ENCODE results near the gene MTFR2. TPM values are rescaled to one million over a fixed set of nuclear protein-coding genes. Genes with fewer than 3 reads are reported as not detected.

MTFR2 gene
- 6.2 and 11.1 TPM in 2 replicates for polyA plus RNA-seq (2014; cell fraction: cytosol; rRNA removed)
- 10.3 and 15.7 TPM in 2 replicates for polyA plus RNA-seq (2014; cell fraction: nucleus; rRNA removed)

- DNase-seq (ENCODE audit: low spot score) = peak; percentile 99
Observed at GRCh38 chr6:136249811-136250685, at the start of gene MTFR2. MTFR2 (minus strand) TSS chr6:136250311; CDS start chr6:136249099, 1,212 bp downstream.

DNA sequence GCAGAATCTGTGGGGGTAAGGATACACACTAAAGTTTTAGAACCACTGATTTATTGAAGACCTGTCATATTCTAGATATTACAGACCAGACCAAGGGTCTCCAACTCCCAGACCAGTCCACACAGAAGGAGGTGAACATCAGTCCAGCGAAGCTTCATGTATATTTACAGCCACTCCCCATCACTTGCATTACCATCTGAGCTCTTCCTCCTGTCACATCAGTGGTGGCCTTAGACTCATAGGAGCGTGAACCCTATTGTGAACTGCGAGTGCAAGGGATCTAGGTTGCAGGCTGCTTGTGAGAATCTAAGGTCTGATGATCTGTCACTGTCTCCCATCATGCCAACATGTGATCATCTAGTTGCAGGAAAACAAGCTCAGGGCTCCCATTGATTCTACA is 44.5 kb upstream of the MTFR2 start:
- DNase-seq (ENCODE audit: low spot score) = no peak

- DNase-seq (ENCODE audit: low spot score) = peak; percentile 77
Observed at GRCh38 chr6:136290410-136291010, 40.4 kb upstream of the MTFR2 start.

- peak; percentile 99 for DNase-seq (ENCODE audit: low spot score)
Observed at GRCh38 chr6:136289579-136290409, 39.7 kb upstream of the MTFR2 start, which contains the start of gene BCLAF1. BCLAF1 (minus strand) TSS chr6:136289846; CDS start chr6:136279866, 9,980 bp downstream.

- DNase-seq (ENCODE audit: low spot score) = peak; percentile 94
Observed at GRCh38 chr6:136289327-136289578, 39.1 kb upstream of the MTFR2 start.

DNA sequence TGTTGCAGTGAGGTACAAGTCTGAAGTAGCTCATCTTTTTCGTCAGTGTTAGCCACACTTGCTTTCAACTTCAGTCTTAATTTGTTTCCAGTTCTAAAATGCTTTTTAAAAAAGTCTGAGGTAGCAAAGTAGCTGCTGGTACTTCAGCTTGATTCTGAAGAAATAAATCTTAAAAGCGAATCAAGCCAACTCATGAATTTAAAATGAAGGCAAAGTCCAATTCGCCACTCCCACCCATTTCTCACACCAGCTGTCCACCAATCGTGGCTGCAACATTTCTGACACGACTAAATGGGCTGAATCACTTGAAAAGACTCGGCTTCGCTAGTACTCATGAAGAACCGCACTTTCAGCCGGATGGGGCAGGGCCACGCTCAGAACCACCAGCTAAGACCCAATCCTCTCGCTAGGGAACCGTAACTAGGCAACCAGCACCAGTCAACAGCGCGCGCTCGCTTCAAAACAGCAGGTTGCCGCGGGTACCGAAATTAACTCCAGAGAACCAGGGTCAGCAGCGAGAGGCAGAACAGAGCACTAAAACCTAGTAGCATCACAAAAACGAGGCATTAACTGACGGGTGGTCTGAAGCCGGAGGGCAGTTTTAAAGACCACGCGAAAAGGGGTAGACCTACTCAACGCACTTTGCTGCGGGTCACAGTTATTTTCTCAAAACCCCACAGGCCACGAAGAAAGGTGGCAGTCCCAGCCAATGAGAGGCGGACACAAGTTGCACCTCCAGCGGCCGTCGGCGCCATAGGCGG is 38.6 kb upstream of the MTFR2 start:
- DNase-seq (ENCODE audit: low spot score) = no peak

DNA sequence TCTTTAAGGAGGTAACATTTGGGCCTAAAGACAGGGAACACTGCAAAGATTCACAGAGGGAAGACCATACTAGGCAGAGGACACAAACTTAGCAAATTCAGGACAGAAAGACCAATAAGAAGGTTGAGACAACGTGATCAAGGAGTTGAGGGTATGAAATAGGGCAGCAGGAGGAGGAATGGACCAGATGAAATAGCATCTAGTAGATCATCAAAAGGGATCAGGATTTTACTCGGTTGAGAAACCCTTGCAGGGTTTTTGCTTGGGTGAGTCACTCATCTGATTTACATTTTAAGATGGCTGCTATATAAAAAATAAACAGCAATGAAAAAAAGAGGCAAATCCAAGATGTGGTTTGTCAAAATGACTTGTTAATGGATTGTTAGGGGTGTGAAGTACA is 34.8 kb upstream of the MTFR2 start:
- no peak for DNase-seq (ENCODE audit: low spot score)

GRCh38 chr6:136282906-136283305 is 32.8 kb upstream of the MTFR2 start:
- no peak for DNase-seq (ENCODE audit: low spot score)

GRCh38 chr6:136280032-136280609 is 30.0 kb upstream of the MTFR2 start:
- no peak for DNase-seq (ENCODE audit: low spot score)

DNA sequence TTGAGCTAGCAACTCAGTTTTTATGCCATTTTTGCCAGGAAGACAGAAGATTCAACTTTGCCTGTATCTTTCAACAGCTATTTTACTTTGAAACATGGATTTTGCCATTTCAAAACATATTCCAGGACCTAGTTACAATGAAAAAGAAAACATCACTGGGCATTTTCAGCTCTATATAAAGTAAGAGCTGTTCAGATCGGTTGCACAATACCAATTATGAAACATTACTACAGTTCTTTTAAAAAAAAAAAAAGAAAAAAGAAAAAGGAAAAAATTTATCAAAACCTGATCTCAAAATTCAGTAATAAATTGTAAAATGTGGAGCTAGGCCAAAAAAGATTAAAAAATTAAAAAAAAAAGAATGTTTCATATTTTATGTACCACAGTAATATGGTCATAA is 24.0 kb upstream of the MTFR2 start:
- DNase-seq (ENCODE audit: low spot score) = no peak

DNA sequence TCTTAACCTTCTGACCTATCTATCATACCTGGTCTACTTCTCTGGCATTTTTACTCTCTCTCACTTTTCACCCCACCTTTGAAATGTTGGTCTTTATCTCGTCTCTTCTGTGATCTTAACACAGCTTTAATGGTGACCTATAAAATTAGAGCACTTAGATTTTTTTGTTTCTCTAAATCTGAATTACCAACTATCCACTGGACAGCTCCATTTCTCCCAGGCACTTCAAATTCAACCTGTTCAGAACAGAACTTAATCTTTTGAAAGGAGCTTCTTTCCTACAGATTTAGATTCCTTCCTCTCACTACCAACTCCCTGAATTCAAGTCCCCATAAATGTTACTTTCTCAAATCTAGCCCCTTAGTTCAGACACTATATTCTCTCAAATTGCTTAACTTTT is 15.0 kb upstream of the MTFR2 start:
- no peak for DNase-seq (ENCODE audit: low spot score)

- DNase-seq (ENCODE audit: low spot score) = no peak
Observed at GRCh38 chr6:136262940-136263339, 12.8 kb upstream of the MTFR2 start.

GRCh38 chr6:136254851-136255466 is 4.8 kb upstream of the MTFR2 start:
- DNase-seq (ENCODE audit: low spot score) = no peak

DNA sequence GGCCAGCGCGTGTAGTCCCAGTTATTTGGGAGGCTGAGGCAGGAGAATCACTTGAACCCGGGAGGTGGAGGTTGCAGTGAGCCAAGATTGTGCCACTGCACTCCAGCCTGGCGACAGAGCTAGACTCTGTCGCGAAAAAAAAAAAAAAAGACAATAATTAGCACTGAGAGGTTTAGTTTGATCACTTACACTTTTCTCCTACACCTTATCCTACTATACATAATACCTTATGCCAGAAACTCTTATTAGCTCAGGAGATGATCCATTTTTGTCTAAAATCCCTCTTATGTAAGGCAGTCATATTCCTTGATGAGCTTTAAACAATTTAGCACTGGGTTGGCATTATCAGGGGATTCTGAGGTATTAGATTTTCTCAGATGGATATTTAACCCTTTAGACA is 3.6 kb upstream of the MTFR2 start:
- DNase-seq (ENCODE audit: low spot score) = no peak

- no peak for DNase-seq (ENCODE audit: low spot score)
Observed at GRCh38 chr6:136252441-136252840, 2.3 kb upstream of the MTFR2 start.

DNA sequence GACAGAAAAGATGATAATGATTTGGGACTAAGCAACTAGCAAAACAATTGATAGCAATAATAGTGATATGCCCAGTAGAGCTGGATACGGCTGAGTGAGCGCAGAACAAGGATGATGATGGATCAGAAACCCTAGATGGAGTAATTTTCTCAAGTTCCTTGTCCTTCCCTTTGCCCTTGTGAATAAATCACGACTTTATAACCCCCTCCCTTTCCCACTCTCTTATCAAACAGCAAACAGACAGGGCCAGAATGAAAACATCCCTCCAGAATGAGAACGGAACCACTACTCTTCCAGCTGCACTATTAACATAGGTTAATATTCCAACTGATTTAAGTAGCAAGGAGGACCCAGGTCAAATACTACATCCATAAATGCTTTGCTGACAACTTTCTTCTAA is 1.3 kb upstream of the MTFR2 start:
- DNase-seq (ENCODE audit: low spot score) = no peak

GRCh38 chr6:136250686-136251008 is 536 bp upstream of the MTFR2 start:
- DNase-seq (ENCODE audit: low spot score) = no peak

DNA sequence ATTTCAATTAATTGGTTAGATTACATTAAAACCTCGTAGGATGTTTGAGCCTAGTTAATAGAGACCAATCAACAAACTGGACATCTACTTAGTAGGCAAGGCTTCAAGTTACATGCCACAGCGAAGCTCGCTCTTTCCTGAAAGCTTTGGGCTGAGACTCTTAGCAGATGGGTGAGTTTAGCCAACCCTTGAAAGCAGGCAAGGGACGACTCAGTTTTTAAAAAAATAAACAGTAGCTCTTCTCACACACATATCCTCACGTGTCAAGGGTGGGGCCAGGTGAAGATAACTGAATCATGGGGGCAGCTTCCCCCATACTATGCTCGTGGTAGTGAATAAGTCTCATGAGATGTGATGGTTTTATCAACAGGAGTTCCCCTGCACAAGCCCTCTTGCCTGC is 775 bp downstream of the MTFR2 start:
- DNase-seq (ENCODE audit: low spot score) = no peak

- DNase-seq (ENCODE audit: low spot score) = no peak
Observed at GRCh38 chr6:136244061-136244616, 6.0 kb downstream of the MTFR2 start.

DNA sequence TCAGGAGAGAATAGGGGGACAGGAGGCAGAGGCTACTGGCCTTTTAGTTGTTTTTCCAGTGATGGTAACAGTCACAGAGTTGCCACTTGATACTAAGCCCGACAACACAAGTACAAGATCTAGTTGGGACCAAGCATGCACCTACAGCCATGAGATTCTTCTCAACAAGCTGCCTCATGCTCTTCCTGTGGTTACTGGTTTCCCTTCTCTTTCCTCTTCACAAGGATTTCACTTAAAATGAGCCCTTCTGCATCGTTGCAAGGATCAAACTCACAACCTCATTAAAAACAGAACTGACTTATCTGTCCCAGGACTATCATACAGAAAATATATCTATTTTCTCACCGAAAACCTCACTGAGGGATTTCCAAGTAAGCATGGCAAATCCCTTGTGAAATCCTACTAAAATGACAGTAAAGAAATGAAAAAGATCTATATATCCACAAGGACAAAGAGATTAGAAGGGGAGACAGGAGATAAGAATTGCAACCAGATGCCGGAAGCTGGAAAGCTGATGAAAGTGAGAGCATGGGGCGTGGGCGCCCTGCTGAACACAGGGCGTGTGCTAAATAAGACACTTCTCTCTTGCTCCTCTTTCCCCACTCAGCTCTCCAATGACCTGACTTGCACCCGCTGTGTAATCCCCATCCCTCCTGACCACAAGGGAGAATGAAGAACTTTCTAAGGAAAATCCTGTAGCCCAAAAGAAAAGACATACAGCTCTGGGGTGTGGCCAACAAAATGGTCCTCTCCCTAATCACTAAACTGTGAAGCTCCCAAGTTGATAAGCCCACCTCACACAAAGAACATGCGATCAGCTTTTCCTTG is 13.4 kb downstream of the MTFR2 start:
- DNase-seq (ENCODE audit: low spot score) = no peak
